GM20000 (cell line): ENCODE data around the gene ASCL5.
"Not testable (repeated sequence)": the region's sequence is repeated elsewhere in the genome, so short reads cannot be mapped to it uniquely, and the experiment has no call there.

Experiments
- DNase-seq: peaks from one replicate; pipeline ENCODE4 v3.0.0; 2012; ENCODE audit warnings: low spot score
- CTCF ChIP-seq: IDR thresholded peaks from 2 replicates; pipeline ENCODE4 v1.5.1; 2012; ENCODE audit warnings: mild to moderate bottlenecking, control low read depth; ENCODE audit errors: extremely low read depth, missing control alignments

Gene ASCL5

GRCh38 chr1:201170533-201171062, 43.6 kb upstream of the ASCL5 start:
- TF ChIP-seq CTCF: no peak
- peak; percentile 94 for DNase-seq

GRCh38 chr1:201169971-201170532, 43.1 kb upstream of the ASCL5 start:
- no peak for DNase-seq
- no peak for TF ChIP-seq CTCF

- no peak for DNase-seq
- no peak for TF ChIP-seq CTCF
Observed at GRCh38 chr1:201169203-201169602, 42.2 kb upstream of the ASCL5 start.

GRCh38 chr1:201167041-201167991, 40.3 kb upstream of the ASCL5 start:
- DNase-seq: no peak
- no peak for TF ChIP-seq CTCF

- no peak for DNase-seq
- no peak for TF ChIP-seq CTCF
Observed at GRCh38 chr1:201164645-201165044, 37.7 kb upstream of the ASCL5 start.

GRCh38 chr1:201163707-201164106, 36.7 kb upstream of the ASCL5 start:
- DNase-seq: no peak
- TF ChIP-seq CTCF: no peak

GRCh38 chr1:201163036-201163435, 36.1 kb upstream of the ASCL5 start:
- not testable (repeated sequence) for DNase-seq

- no peak for TF ChIP-seq CTCF
- no peak for DNase-seq
Observed at GRCh38 chr1:201157949-201158348, 31.0 kb upstream of the ASCL5 start.
